Pancreas (tissue), 10 donors: Measurements from ENCODE around the gene ATF5. TPM values are rescaled to one million over a fixed set of nuclear protein-coding genes. Genes with fewer than 3 reads are reported as not detected.
A peak's percentile ranks its signal among the peaks of the same experiment; 100 is the strongest.

ENCODE experiments used
- ATAC-seq, 4 donors: fragments of 200-7000 bp; cut with Tn5 transposase; one replicate each; pipeline versions ENCODE4 v1.8.0 to v1.9.1; 2020; ENCODE audit warnings: mild to moderate bottlenecking in 4 of 4, moderate library complexity in 4 of 4
- DNase-seq, 6 donors: peaks; one replicate each; pipeline ENCODE4 v3.0.0-alpha.2; 2020
- FAIRE-seq: peaks from 2 replicates; lab custom pipeline; 2012; peaks lifted over from hg19 to GRCh38; lab: Jason Lieb, UNC
- H3K27ac ChIP-seq, 4 donors: fragments of 200-600 bp; sonication (generic); 1 replicate in 3 of 4; 2 replicates in 1 of 4; pipeline versions ENCODE4 v1.5.0 to v1.8.0; 2020
- H3K27me3 ChIP-seq, 4 donors: fragments of 200-600 bp; one replicate each; pipeline ENCODE4 v1.8.0; 2021
- H3K36me3 ChIP-seq, 3 donors: fragments of 200-600 bp; sonication (generic) in 1 of 3; one replicate each; pipeline versions ENCODE4 v1.5.0 to v1.8.0; 2020 to 2021
- H3K4me1 ChIP-seq, 3 donors: fragments of 200-600 bp; one replicate each; pipeline ENCODE4 v1.8.0; 2021
- H3K4me3 ChIP-seq, 4 donors: fragments of 200-600 bp; sonication (generic) in 2 of 4; one replicate each; pipeline versions ENCODE4 v1.5.0 to v1.8.0; 2020 to 2021
- H3K9me3 ChIP-seq, 4 donors: fragments of 200-600 bp; one replicate each; pipeline ENCODE4 v1.8.0; 2021
- WGBS, 2 donors: extraction: QIAGEN DNeasy Blood & Tissue Kit; methylation state at CpG; one replicate each; pipeline ENCODE4 v1.1.7; 2013; 5-methylcytosine and 5-hydroxymethylcytosine counted together
- intact Hi-C, 3 donors: fragments of 100-400 bp; cut with DNase I; formaldehyde crosslinking; loops; one replicate each; pipeline versions ENCODE4 v1.11.1 to v1.14.2; 2022
- polyA plus RNA-seq, 2 donors: library from polyadenylated mRNA; stranded (reverse); fragments of 200-250 nt; gene quantifications; one replicate each; pipeline ENCODE4 v1.2.3, GENCODE V29; 2013
- total RNA-seq, 6 donors: library from RNA; stranded (reverse); fragmentation: NEBNext Ultra II Directional in 4 of 6; extraction: Animal tissue kit (Norgen Biotek cat#: 25700) in 4 of 6; gene quantifications; one replicate each; pipeline versions ENCODE4 v1.2.1 to v1.2.4, GENCODE V29; 2021 to 2023
- TF ChIP-seq, protein P1 (sequence below), 4 donors: fragments of 200-600 bp; sonication (generic) in 3 of 4; IDR thresholded peaks; one replicate each; pipeline versions ENCODE4 v1.5.0 to v1.8.0; 2021; ENCODE audit warnings: antibody characterized with exemption in 4 of 4
- donor health status: healthy with polysubstance abuse.
- donor health status: DM: no; HTN: no; CAD: no; lungs with moderate emphysema.
- donor health status: DM: no; HTN: no; CAD: no.
- donor health status: control.
- donor health status: control.
- donor health status: Bipolar disorder and iron deficiency.
- donor health status: DM: yes; HTN: yes; CAD: no.
- donor health status: DM: no; HTN: no; CAD: no.
- donor health status: DM: no; HTN: no; CAD: no.
- donor health status: DM: yes; HTN: yes; CAD: no.

The ATF5 gene
- total and polyA plus RNA-seq, 8 donors: 8.2 to 25.7 (median 13.1) TPM

- TF ChIP-seq, protein P1, sequence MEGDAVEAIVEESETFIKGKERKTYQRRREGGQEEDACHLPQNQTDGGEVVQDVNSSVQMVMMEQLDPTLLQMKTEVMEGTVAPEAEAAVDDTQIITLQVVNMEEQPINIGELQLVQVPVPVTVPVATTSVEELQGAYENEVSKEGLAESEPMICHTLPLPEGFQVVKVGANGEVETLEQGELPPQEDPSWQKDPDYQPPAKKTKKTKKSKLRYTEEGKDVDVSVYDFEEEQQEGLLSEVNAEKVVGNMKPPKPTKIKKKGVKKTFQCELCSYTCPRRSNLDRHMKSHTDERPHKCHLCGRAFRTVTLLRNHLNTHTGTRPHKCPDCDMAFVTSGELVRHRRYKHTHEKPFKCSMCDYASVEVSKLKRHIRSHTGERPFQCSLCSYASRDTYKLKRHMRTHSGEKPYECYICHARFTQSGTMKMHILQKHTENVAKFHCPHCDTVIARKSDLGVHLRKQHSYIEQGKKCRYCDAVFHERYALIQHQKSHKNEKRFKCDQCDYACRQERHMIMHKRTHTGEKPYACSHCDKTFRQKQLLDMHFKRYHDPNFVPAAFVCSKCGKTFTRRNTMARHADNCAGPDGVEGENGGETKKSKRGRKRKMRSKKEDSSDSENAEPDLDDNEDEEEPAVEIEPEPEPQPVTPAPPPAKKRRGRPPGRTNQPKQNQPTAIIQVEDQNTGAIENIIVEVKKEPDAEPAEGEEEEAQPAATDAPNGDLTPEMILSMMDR (IDR thresholded peaks at IDR 0.05): no peak
- DNase-seq (peak in 1 of 6 donors; percentile 23), ATAC-seq (no peak), FAIRE-seq (no peak)
- H3K9me3 ChIP-seq: no peaks in the 10 kb centered on the region
- 93 to 94% methylated on average over 31 of the region's 31 CpGs for WGBS, 2 donors
- H3K27ac ChIP-seq: no peak overlapping the region
- H3K4me3 ChIP-seq: no peak overlapping the region
- intact Hi-C loops: no loop called here
- peaks cover 0 to 3% (median 0%) of the 10 kb centered on the region in 3 donors for H3K4me1 ChIP-seq
- peaks cover 9 to 56% (median 46%) of the 10 kb centered on the region in 3 donors for H3K36me3 ChIP-seq
- H3K27me3 ChIP-seq: no peaks in the 10 kb centered on the region
Observed at GRCh38 chr19:49881672-49882394, 47.2 kb upstream of the ATF5 start.

GRCh38 chr19:49882643-49883042 lies 46.4 kb upstream of the ATF5 start:
- Histone ChIP-seq H3K4me3 (no peak overlapping the region), H3K9me3 (no peaks in the 10 kb centered on the region), H3K27me3 (no peaks in the 10 kb centered on the region), H3K36me3 (peaks cover 9 to 56% (median 46%) of the 10 kb centered on the region in 3 donors), H3K4me1 (peaks cover 0 to 3% (median 0%) of the 10 kb centered on the region in 3 donors), H3K27ac (no peak overlapping the region)
- DNase-seq (no peak), FAIRE-seq (no peak), ATAC-seq (no peak)
- TF ChIP-seq, protein P1 (IDR thresholded peaks at IDR 0.05): no peak
- 95 to 98% methylated on average over 14 of the region's 14 CpGs for WGBS, 2 donors
- intact Hi-C loops: no loop called here

DNA sequence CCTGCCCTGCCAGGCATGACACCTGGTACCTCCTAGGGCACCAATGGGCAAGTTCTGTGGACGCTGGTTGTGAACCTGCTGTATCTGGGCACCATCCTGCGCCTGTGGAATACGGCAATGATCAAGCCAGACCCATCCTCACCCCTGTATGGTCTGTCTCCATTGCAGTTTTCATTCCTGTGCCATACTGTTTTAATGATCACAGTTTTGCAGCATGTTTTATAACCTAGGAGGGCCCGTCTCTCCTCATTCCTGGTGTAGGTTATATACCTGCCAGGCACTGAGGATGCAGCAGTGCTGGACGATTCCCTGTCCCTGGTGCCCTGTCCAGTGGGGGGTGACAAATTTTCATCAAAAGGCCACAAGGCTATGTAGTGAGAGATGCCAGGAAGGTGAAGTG lies 45.9 kb upstream of the ATF5 start:
- Histone ChIP-seq H3K9me3 (no peaks in the 10 kb centered on the region), H3K4me3 (no peak overlapping the region), H3K36me3 (peaks cover 9 to 56% (median 46%) of the 10 kb centered on the region in 3 donors), H3K27me3 (no peaks in the 10 kb centered on the region), H3K27ac (no peak overlapping the region), H3K4me1 (peaks cover 0 to 3% (median 0%) of the 10 kb centered on the region in 3 donors)
- WGBS, 2 donors: 97 to 99% methylated on average over 5 of the region's 5 CpGs
- DNase-seq (no peak), FAIRE-seq (no peak), ATAC-seq (no peak)
- intact Hi-C loops: no loop called here
- TF ChIP-seq, protein P1 (IDR thresholded peaks at IDR 0.05): no peak

DNA sequence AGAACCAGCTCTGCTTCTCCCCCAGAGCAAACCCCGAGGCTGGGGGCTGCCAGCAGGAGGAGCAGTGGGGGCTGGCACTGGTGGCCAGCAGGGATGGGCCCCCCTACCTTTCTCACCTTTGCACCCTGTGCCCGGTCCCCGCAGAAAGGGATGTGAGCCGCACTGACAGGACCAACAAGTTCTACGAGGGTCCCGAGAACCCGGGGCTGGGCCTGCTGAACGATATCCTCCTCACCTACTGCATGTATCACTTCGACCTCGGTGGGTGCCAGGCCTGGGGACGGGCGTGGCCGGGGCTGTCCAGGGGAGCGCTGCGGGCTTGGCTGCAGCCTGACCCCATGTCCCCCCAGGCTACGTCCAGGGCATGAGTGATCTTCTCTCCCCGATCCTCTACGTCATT lies 44.9 kb upstream of the ATF5 start:
- Histone ChIP-seq H3K27me3 (no peaks in the 10 kb centered on the region), H3K4me3 (no peak overlapping the region), H3K4me1 (no peaks in the 10 kb centered on the region), H3K36me3 (peaks cover 9 to 56% (median 46%) of the 10 kb centered on the region in 3 donors), H3K9me3 (no peaks in the 10 kb centered on the region), H3K27ac (no peak overlapping the region)
- FAIRE-seq (no peak), ATAC-seq (no peak), DNase-seq (peak in 1 of 6 donors; percentile 36)
- TF ChIP-seq, protein P1 (IDR thresholded peaks at IDR 0.05): no peak
- WGBS, 2 donors: 92 to 95% methylated on average over 18 of the region's 18 CpGs
- intact Hi-C loops: no loop called here

- ATAC-seq: no peak
- no peak for FAIRE-seq
- intact Hi-C loops: no loop called here
- Histone ChIP-seq H3K27me3 (no peaks in the 10 kb centered on the region), H3K27ac (no peak overlapping the region), H3K9me3 (no peaks in the 10 kb centered on the region), H3K4me1 (no peaks in the 10 kb centered on the region), H3K4me3 (no peak overlapping the region), H3K36me3 (peaks cover 9 to 56% (median 46%) of the 10 kb centered on the region in 3 donors)
- DNase-seq: no peak
- TF ChIP-seq, protein P1 (IDR thresholded peaks at IDR 0.05): no peak
- 94 to 96% methylated on average over 3 of the region's 3 CpGs for WGBS, 2 donors
Observed at GRCh38 chr19:49884760-49885159, 44.2 kb upstream of the ATF5 start.
